SK-N-SH treated with all-trans-retinoic acid at 6 μM for 48 hours (cell line): Measurements from ENCODE around the gene CNTN4.

ENCODE experiments used
- ARNTL ChIP-seq: fragments of 450-650 bp; formaldehyde crosslinking; IDR thresholded peaks from 2 replicates; pipeline ENCODE4 v1.5.0; 2020; ENCODE audit warnings: low read depth, mild to moderate bottlenecking, moderate library complexity, borderline replicate concordance
- CREB5 ChIP-seq: fragments of 250-450 bp; sonication (Bioruptor Pico); IDR thresholded peaks from 2 replicates; pipeline ENCODE4 v1.5.1; 2020; ENCODE audit warnings: low read depth, mild to moderate bottlenecking, moderate library complexity
- CSDC2 ChIP-seq: fragments of 250-450 bp; sonication (Bioruptor Pico); IDR thresholded peaks from 2 replicates; pipeline ENCODE4 v1.5.0; 2020; ENCODE audit warnings: mild to moderate bottlenecking, moderate library complexity
- GLIS3 ChIP-seq: fragments of 250-450 bp; sonication (Bioruptor Pico); IDR thresholded peaks from 2 replicates; pipeline ENCODE4 v1.5.0; 2020; ENCODE audit warnings: mild to moderate bottlenecking, moderate library complexity
- OSR1 ChIP-seq: fragments of 250-450 bp; sonication (Bioruptor Pico); IDR thresholded peaks from 2 replicates; pipeline ENCODE4 v1.8.0; 2022; ENCODE audit warnings: moderate library complexity, mild to moderate bottlenecking, inconsistent platforms
- RARB ChIP-seq: fragments of 250-450 bp; sonication (Bioruptor Pico); IDR thresholded peaks from 2 replicates; pipeline ENCODE4 v1.8.0; 2021; ENCODE audit warnings: mild to moderate bottlenecking, moderate library complexity
- SNAI2 ChIP-seq: fragments of 250-450 bp; sonication (Bioruptor Pico); IDR thresholded peaks from 2 replicates; pipeline ENCODE4 v1.5.0; 2020; ENCODE audit warnings: mild to moderate bottlenecking, moderate library complexity
- TCF4 ChIP-seq: fragments of 250-450 bp; sonication (Bioruptor Pico); IDR thresholded peaks from 2 replicates; pipeline ENCODE4 v1.8.0; 2021; ENCODE audit warnings: mild to moderate bottlenecking, moderate library complexity, borderline replicate concordance
- TOX ChIP-seq: fragments of 250-450 bp; sonication (Bioruptor Pico); IDR thresholded peaks from 2 replicates; pipeline ENCODE4 v1.8.0; 2021; ENCODE audit warnings: mild to moderate bottlenecking, moderate library complexity, borderline replicate concordance
- ZC3H10 ChIP-seq: fragments of 250-450 bp; sonication (Bioruptor Pico); IDR thresholded peaks from 2 replicates; pipeline ENCODE4 v1.5.1; 2021; ENCODE audit warnings: mild to moderate bottlenecking, moderate library complexity
- ZFP3 ChIP-seq: fragments of 250-450 bp; sonication (Bioruptor Pico); IDR thresholded peaks from 2 replicates; pipeline ENCODE4 v1.5.0; 2020; ENCODE audit warnings: mild to moderate bottlenecking, moderate library complexity
- ZFP30 ChIP-seq: fragments of 450-650 bp; formaldehyde crosslinking; IDR thresholded peaks from 2 replicates; pipeline ENCODE4 v1.5.0; 2022; ENCODE audit warnings: mild to moderate bottlenecking, moderate library complexity
- TF ChIP-seq, protein P1 (sequence below): fragments of 250-450 bp; sonication (Bioruptor Pico); IDR thresholded peaks from 2 replicates; pipeline ENCODE4 v1.8.0; 2020; ENCODE audit warnings: mild to moderate bottlenecking, moderate library complexity, borderline replicate concordance

DNA sequence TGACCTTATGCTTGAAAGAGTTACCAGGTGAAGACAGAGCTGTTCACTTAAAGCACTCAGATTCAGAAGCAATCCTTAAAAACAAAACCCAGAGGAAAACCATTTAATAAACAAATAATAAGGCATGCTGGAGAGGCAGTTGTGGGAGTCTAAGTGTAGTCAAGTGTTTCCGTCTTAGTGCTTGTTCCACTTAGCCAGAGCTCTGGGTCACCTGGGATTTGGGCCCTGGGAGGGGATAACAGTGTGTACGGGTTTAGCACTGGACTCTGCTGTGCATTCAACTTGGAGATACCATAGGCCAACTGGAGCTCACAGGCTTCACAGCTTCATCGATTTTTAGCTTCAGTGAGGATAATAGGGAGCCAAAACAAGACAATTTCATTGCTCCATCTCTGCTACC is 444.6 kb downstream of the CNTN4 start:
- TF ChIP-seq TOX (CRISPR knock-in tag) (no peak), CREB5 (no peak), ZC3H10 (CRISPR knock-in tag) (no peak), ZFP3 (no peak), GLIS3 (CRISPR knock-in tag) (no peak), ARNTL (CRISPR knock-in tag) (no peak), SNAI2 (CRISPR knock-in tag) (no peak), RARB (CRISPR knock-in tag) (no peak), TCF4 (no peak), ZFP30 (CRISPR knock-in tag) (no peak), CSDC2 (CRISPR knock-in tag) (no peak), OSR1 (CRISPR knock-in tag) (no peak)
- TF ChIP-seq, protein P1, sequence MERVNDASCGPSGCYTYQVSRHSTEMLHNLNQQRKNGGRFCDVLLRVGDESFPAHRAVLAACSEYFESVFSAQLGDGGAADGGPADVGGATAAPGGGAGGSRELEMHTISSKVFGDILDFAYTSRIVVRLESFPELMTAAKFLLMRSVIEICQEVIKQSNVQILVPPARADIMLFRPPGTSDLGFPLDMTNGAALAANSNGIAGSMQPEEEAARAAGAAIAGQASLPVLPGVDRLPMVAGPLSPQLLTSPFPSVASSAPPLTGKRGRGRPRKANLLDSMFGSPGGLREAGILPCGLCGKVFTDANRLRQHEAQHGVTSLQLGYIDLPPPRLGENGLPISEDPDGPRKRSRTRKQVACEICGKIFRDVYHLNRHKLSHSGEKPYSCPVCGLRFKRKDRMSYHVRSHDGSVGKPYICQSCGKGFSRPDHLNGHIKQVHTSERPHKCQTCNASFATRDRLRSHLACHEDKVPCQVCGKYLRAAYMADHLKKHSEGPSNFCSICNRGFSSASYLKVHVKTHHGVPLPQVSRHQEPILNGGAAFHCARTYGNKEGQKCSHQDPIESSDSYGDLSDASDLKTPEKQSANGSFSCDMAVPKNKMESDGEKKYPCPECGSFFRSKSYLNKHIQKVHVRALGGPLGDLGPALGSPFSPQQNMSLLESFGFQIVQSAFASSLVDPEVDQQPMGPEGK (CRISPR knock-in tag), result no peak
